T follicular helper cell (primary cell): ENCODE measurements around the gene TCF21.
"Not testable (repeated sequence)": the region's sequence is repeated elsewhere in the genome, so short reads cannot be mapped to it uniquely, and the experiment has no call there.

Experiments used
- DNase-seq: peaks from one replicate; pipeline ENCODE4 v3.0.0-alpha.2; 2020; ENCODE audit warnings: low read depth

The TCF21 gene

GRCh38 chr6:133923938-133924593 lies 35.2 kb downstream of the TCF21 start:
- peak; percentile 39 for DNase-seq

- not testable (repeated sequence) for DNase-seq
Observed at GRCh38 chr6:133931221-133931620, 42.3 kb downstream of the TCF21 start.

GRCh38 chr6:133936352-133936751 lies 47.4 kb downstream of the TCF21 start:
- not testable (repeated sequence) for DNase-seq

- DNase-seq, result no peak
Observed at GRCh38 chr6:133937909-133938308, 49.0 kb downstream of the TCF21 start.

- no peak for DNase-seq
Observed at GRCh38 chr6:133938533-133938932, 49.6 kb downstream of the TCF21 start.

- no peak for DNase-seq
Observed at GRCh38 chr6:133939778-133940667, 51.1 kb downstream of the TCF21 start.
